H1 (cell line): Measurements from ENCODE around the gene FAM81B.

Experiments
- CREB1 ChIP-seq: IDR thresholded peaks from 2 replicates; pipeline ENCODE4 v1.6.1; 2012; ENCODE audit warnings: inconsistent platforms
- CTCF ChIP-seq, 3 experiments: IDR thresholded peaks; 1 replicate in 2 of 3; 2 replicates in 1 of 3; pipeline versions ENCODE4 v1.5.1 to v1.6.1; 2011; ENCODE audit warnings: low read length in 3 of 3, mild to moderate bottlenecking in 3 of 3, inconsistent platforms in 2 of 3, low read depth in 1 of 3, moderate library complexity in 1 of 3; ENCODE audit not compliant: insufficient read depth in 1 of 3; ENCODE audit errors: control extremely low read depth in 1 of 3
- EP300 ChIP-seq, 2 experiments: IDR thresholded peaks; 1 replicate in 1 of 2; 2 replicates in 1 of 2; pipeline ENCODE4 v1.6.1; 2011 to 2012; ENCODE audit warnings: low read depth in 2 of 2, low read length in 2 of 2, mild to moderate bottlenecking in 2 of 2, borderline replicate concordance in 1 of 2, inconsistent platforms in 1 of 2, moderate library complexity in 1 of 2
- GABPA ChIP-seq: IDR thresholded peaks from 2 replicates; pipeline ENCODE4 v1.6.1; 2011; ENCODE audit warnings: mild to moderate bottlenecking, low read length, moderate library complexity, borderline replicate concordance; ENCODE audit not compliant: insufficient read depth
- MAX ChIP-seq: IDR thresholded peaks from 2 replicates; pipeline ENCODE4 v1.6.1; 2012; ENCODE audit warnings: inconsistent platforms
- POLR2A ChIP-seq, 2 experiments: IDR thresholded peaks; 1 replicate in 1 of 2; 2 replicates in 1 of 2; pipeline ENCODE4 v1.6.1; 2011; ENCODE audit warnings: low read depth in 2 of 2, low read length in 2 of 2, mild to moderate bottlenecking in 2 of 2; ENCODE audit errors: control extremely low read depth in 1 of 2
- RAD21 ChIP-seq, 2 experiments: IDR thresholded peaks in 1 of 2; conservative IDR thresholded peaks in 1 of 2; 2 replicates each; pipeline ENCODE4 v1.6.1; 2011; ENCODE audit warnings: low read depth in 2 of 2, low read length in 2 of 2, improper control_type of control experiment in 1 of 2, inconsistent platforms in 1 of 2, mild to moderate bottlenecking in 1 of 2, moderate library complexity in 1 of 2

- TF ChIP-seq POLR2A (IDR thresholded peaks at IDR 0.05; ENCODE audit: control extremely low read depth in 1 of 2, low read depth in 2 of 2, low read length in 2 of 2): no peak
- TF ChIP-seq CTCF (IDR thresholded peaks at IDR 0.05; ENCODE audit: control extremely low read depth in 1 of 3, insufficient read depth in 1 of 3, low read depth in 1 of 3, low read length in 3 of 3): no peak
- no peak for TF ChIP-seq RAD21 (IDR thresholded peaks at IDR 0.05 in 1 of 2, conservative IDR thresholded peaks at IDR 0.05 in 1 of 2; ENCODE audit: low read depth in 2 of 2, low read length in 2 of 2)
- no peak for TF ChIP-seq MAX
- no peak for TF ChIP-seq EP300 (IDR thresholded peaks at IDR 0.05; ENCODE audit: borderline replicate concordance in 1 of 2, low read depth in 2 of 2, low read length in 2 of 2)
- TF ChIP-seq CREB1: no peak
- TF ChIP-seq GABPA: no peak
These were observed 69.5 kb downstream of the FAM81B start for GRCh38 chr5:95460665-95461064.
